Measurements from ENCODE around the gene ZIC2. TPM values are rescaled to one million over a fixed set of nuclear protein-coding genes. Genes with fewer than 3 reads are reported as not detected.
"Not testable (repeated sequence)": the region's sequence is repeated elsewhere in the genome, so short reads cannot be mapped to it uniquely, and the experiment has no call there.

The ZIC2 gene
- under 1 TPM in 2 of 4 donors, not detected in 2; 0.08 to 0.79 TPM for polyA plus RNA-seq (ENCODE audit: insufficient read length in 4 of 4)

DNA sequence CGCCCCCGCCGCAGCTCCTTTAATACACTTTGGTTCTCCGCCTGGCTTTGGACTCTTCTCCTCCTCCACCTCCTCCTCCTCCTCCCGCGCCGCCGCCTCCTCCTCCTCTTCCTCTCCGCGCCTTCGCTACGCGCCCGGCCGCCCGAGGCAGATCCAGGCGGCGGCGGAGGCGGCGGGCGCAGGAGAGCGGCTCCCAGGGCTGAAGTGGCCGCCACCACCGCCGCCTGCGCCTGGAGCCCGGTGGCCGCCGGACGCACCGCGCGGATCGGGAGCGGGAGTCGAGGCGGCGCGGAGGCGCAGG, at the start of gene ZIC2:
ZIC2 (plus strand) TSS at position 50 of the 301 bp plus-strand sequence. CDS start 281 bp downstream, outside the sequence.
- no peak for DNase-seq (ENCODE audit: low read depth in 4 of 4, low spot score in 3 of 4)

DNA sequence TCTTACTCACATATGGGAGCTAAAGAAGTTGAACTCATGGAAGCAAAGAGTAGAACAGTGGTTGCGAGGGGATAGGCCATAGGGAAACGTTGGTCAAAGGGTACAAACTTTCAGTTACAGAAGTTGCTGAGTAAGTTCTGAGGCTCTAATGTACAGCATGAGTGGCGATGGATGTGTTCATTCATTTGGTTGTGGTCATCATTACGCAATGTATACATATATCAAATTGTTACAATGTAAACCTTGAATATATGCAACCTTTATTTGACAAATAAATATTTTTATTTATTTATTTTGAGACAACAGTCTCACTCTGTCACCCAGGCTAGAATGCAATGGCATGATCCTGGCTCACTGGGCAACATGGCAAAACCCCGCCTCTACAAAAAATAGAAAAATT, 48.7 kb upstream of the ZIC2 start:
- no peak for DNase-seq (ENCODE audit: low read depth in 4 of 4, low spot score in 3 of 4)

DNA sequence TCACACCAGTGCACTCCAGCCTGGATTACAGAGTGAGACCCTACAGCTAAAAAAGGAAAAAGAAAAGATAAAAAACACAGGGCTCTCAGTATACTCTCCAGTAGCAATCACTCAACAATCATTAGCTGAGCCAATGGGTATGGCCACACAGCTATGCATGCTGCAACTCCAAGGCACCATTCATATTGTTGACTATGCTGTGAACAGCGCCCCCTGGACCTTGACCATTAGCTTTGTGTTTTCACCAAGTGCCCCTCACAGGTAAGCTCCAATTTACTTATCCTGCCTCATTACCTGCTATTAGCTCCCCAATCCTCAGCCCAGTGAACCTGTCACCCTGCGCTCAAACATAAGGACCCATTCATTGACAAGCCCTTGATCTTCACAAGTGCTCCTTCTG, 45.8 kb upstream of the ZIC2 start:
- no peak for DNase-seq (ENCODE audit: low read depth in 4 of 4, low spot score in 3 of 4)

DNA sequence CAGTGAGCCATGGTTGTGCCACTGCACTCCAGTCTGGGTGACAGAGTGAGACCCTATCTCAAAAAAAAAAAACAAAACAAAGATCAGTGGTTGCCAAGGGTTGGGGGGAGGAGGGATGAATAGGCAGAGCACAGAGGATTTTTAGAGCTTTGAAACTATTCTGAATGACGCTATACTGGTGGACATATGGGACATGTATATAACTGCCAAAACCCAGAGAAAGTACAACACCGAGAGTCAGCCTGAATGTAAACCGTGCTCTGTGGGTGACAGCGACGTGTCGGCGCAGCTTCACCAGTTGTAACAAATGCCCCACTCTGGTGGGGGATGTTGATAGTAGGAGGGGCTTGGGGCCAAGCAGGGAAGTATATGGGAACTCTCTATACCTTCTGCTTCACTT, 42.9 kb upstream of the ZIC2 start:
- no peak for DNase-seq (ENCODE audit: low read depth in 4 of 4, low spot score in 3 of 4)

DNA sequence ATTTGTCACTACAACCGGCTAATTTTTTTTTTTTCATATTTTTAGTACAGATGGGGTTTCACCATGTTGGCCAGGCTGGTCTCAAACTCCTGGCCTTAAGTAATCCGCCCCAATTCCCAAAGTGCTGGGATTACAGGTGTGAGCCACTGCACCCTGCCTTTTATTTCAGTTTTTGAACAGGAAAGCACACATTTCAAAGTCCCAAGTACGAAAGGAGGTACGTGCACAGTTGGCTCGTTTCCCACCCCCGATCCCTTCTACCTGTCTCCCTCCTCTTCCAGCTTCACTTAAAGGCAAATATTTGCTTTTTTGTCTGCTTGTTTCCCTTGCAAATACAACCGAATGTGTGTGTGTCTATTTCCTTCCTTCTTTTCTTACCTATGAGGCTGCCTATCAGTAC, 40.5 kb upstream of the ZIC2 start:
- DNase-seq (ENCODE audit: low read depth in 4 of 4, low spot score in 3 of 4), result no peak

DNA sequence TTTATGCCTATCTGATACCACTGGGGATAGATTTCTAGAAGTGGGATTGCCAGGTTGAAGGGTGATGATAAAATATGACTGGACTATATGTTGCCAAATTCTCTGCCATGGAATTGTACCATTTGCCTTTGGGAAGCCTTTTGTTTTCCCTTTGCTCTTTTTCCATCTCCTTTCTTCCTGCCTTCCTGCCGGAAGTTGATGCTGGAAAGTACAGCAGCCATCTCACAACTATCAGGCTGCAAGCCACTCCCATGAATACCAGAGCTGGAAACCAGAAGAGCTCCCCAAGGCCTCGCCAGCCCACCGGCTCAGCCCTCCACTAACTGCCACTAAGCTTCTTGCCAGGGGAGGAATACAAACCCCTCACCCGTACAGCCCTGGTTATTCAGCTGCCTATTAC, 39.7 kb upstream of the ZIC2 start:
- no peak for DNase-seq (ENCODE audit: low read depth in 4 of 4, low spot score in 3 of 4)

DNA sequence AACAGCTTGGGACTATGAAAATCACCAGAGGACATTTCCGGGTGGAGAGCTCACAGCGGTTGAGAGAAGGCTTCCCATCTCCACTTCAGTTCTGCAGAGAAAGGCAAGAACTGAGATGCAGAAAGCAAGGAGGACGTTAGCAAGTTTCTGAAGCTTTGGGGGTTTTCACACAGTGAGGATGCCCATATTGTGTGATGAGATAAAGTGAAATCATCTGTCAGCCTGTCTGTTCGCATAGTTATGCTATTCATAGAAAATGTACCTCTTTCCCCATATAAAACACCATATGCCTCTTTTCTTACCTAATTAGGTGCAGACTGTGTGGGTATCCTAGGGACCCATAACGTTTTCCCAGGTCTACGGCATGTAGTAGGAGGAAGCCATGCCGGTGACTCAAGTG, 37.5 kb upstream of the ZIC2 start:
- no peak for DNase-seq (ENCODE audit: low read depth in 4 of 4, low spot score in 3 of 4)

DNA sequence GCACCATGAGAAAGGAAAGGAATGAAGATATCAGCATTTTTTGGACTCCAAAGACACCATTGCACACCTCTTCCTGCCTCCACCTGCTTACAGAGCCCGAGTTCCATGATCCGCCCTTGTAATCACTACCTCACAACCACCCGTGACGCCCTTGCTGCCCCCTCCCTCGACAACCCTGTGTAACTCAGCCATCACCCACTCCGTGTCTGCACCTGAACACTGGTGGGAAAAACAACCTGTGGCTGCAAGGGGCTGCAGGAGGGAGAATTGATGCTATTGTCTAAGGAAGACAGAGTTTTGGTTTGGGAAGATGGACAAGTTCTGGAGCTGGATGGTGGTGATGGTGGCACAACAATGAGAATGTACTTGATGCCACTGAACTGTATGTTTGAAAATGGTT, 37.0 kb upstream of the ZIC2 start:
- DNase-seq (ENCODE audit: low read depth in 4 of 4, low spot score in 3 of 4), result no peak

DNA sequence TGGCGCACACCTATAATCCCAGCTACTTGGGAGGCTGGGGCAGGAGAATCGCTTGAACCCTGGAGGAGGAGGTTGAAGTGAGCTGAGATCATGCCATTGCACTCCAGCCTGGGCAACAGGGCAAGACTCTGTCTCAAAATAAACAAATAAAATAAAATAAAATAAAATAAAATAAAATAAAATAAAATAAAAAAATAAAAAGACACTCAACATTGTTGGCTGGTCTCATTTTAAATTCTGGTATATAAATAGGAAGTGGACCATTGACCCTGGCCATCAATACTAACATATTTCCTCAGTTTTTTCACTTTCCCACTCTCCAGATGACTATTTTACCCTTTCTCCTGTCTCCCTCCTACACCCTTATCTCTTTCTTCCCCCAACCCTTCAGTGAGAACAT, 36.1 kb upstream of the ZIC2 start:
- DNase-seq (ENCODE audit: low read depth in 4 of 4, low spot score in 3 of 4), result not testable (repeated sequence)

DNA sequence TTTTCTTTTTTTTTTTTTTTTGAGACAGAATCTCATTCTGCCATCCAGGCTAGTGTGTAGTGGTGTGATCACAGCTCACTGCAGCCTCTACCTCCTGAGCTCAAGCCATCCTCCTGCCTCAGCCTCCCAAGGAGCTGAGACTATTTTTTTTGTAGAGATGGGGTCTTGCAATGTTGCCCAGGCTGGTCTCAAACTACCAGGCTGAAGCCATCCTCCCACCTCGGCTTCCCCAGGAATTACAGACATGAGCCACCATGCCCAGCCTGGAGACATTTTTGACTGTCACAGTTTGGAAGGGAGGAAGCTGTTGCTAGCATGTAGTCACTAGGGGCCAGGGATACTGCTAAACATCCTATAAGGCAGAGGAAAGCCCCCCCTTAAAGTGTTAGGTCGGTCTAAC, 33.9 kb upstream of the ZIC2 start:
- DNase-seq (ENCODE audit: low read depth in 4 of 4, low spot score in 3 of 4), result no peak

DNA sequence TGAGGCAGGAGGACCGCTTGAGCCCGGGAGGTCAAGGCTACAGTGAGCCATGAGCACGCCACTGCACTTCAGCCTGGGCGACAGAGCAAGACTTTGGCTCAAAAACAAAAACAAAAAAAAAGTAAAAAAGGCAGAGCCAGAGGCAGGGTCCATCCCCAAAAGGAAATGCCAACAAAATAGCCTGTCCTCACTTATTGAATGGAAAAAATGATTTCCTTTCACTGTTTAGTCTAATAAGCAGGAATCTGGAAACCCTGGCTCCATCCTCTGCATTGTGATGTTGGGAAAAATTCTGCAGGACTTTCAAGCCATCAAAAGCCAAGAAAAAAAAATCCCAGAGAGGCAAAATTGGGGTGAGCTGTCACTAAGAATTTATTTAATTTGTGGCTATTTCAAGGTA, 33.2 kb upstream of the ZIC2 start:
- no peak for DNase-seq (ENCODE audit: low read depth in 4 of 4, low spot score in 3 of 4)

DNA sequence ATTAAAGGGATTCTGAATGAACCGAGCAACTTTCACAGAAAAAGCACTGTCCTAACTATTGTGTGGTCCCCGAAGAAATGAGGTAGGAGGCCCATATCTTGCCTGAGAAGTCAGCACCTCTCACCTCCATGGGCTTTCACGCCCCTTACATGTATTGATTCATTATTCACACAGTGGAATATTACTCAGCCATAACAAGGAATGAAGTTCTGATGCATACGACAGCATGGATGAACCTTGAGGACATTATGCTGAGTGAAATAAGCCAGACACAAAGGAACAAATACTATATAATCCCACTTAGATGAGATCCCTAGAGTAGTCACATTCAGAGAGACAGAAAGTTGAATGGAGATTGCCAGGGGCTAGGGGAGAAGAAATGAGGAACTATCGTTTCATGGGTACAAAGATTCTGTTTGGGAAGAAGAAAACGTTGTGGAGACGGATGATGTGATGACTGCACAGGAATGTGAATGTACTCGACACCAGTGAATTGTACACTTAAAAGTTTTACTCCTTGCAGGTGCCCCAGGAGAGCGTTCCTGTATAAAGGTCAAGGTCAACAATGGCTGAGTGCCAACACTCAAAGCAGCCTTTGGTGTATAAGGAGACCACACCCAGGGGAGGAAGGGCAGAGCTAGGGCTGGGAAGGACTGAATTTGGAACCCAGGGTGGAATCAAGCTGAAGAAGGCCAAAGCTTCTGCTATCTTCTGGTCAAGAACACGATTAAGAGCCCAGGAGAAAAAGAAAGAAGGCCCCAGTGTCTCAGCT, 32.5 kb upstream of the ZIC2 start:
- DNase-seq (ENCODE audit: low read depth in 4 of 4, low spot score in 3 of 4), result no peak

DNA sequence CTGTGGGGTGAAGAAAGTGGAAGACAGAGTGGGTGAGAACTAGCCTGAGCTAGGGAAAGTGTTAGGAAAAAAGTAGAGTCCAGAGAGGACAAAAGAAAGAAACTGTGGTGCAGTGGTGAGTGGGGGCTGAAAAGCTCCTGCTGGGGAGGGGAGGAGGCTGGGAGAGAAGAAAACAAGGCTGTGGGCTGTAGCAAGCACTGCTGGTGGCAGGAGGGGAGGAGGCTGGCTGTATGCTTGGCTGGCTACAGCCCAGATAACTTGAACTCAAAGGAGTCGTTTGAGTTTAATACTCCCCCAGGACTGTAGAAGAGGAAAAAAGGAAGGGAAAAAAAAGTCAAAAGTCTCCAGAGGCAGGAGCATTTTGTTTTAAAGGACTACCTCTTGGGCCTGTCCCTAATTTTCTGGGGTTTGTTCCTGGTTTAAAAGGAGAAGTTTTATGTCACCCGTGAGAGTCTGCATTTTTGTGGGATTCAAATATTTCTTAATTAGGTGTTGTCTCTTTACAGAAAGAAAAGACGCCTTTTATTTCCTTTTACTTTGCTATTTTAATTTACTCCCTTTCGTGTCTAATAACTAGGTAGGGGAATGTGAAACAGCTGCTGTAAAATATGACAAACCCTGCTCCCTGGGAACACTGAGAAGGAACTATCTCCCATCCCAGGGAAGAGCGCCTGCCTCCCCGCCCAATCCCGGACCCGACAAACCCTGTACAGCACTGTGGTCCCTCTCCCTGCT, 31.7 kb upstream of the ZIC2 start:
- DNase-seq (ENCODE audit: low read depth in 4 of 4, low spot score in 3 of 4), result no peak

DNA sequence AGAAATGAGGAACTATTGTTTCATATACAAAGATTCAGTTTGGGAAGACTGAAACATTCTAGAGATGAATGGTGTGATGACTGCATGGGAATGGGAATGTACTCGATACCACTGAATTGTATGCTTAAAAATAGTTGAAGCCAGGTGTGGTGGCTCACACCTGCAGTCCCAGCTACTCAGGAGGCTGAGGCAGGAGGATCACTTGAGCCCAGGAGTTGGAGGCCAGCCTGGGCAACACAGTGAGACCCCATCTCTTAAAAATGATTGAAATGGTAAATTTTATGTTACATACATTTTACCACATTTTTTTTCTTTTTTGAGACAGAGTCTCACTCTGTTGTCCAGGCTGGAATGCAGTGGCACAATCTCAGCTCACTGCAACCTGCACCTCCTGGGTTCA, 29.9 kb upstream of the ZIC2 start:
- DNase-seq (ENCODE audit: low read depth in 4 of 4, low spot score in 3 of 4), result not testable (repeated sequence)

DNA sequence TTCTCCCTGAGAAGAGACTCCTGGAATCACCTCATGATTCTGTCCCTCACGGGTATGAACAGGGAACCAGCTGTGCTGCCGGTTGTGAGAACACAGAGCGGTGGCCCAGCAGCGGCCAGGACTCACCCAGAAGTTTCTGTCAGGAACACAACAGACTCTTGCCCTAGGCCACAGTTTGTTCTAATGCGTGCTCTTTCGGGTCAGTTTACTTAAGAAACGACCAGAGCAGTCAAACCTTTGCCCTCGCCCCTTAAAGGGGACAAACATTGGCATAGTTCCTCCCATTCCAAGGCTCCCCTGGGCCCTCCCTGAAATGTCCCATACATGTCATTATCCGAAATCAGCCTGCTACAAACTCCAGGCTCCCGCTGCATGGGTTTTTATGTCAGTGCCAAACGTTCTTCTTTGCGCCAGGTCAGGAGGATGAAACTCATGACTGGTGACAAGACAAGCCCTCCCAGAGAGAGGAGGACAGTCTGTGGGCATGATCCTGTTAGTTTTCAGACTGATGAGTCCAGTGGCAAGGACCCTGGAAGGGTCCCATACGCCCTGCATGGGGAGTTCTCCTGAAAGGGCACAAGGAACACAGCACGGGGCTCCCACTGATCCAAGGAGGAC, 28.3 kb upstream of the ZIC2 start:
- DNase-seq (ENCODE audit: low read depth in 4 of 4, low spot score in 3 of 4), result no peak

DNA sequence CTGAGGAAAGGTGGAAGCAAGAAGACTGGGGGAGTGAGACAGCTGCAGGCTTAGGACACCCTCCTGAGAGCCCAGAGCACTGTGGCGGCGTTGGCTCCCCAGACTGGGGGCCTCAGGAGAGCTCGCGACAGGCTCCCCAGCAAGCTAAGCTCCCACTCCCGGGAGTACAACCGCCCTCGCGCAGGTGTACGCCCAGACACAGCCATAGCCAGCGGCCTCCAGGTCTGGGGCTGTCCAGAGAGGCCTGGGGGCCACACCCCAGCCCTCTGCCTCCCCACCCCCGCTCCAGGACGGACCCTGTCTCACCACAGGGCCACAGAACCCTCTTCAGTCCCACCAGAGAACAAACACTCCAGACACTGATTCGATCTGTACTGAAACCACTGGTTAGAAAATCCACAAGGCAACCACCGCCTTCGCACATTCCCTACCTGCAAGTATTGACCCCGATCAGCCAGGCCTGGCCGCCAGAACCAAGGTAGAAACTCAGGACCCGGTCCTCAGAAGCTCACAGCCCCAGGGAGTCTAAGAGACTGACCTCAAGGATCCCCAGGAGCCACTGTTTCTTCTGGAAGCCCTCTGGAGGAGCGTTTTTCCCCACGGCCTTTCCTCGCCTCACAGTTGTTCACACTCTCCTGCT, 26.4 kb upstream of the ZIC2 start:
- no peak for DNase-seq (ENCODE audit: low read depth in 4 of 4, low spot score in 3 of 4)

DNA sequence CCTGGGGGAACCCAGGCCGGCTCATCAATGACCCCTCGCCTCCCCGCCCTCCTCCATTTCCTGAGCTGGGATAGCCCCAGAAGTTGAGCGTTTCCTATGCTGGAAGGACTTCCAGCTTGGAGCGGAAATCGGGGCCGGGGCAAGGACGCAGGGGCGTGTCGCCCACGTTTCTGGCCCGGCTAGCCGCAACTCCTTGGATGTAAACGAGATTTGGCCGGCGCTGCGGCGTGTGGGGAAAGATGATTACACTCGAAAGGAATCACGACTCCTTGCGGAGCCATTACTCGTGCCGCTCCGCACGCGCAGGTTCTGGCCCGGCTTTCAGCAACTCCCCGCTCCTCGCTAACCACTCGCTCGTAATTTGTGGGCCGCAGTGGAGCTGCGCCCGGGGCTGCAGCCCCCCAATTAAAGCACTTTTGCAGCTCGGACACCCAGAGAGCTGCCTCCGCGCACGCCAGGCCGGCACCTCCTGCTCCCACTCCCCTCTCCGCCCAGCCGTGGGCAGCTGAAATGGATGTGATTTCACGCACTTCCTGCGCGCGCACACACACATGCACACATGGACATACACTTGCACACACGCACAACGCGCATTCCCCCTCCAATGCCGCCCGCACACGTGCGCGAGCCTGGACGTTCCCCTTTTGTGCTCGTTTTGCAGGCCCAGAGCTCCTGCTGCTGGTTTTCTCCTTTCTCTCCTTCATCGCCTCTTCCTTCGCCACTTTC, 25.7 kb upstream of the ZIC2 start:
- DNase-seq (ENCODE audit: low read depth in 4 of 4, low spot score in 3 of 4), result no peak

DNA sequence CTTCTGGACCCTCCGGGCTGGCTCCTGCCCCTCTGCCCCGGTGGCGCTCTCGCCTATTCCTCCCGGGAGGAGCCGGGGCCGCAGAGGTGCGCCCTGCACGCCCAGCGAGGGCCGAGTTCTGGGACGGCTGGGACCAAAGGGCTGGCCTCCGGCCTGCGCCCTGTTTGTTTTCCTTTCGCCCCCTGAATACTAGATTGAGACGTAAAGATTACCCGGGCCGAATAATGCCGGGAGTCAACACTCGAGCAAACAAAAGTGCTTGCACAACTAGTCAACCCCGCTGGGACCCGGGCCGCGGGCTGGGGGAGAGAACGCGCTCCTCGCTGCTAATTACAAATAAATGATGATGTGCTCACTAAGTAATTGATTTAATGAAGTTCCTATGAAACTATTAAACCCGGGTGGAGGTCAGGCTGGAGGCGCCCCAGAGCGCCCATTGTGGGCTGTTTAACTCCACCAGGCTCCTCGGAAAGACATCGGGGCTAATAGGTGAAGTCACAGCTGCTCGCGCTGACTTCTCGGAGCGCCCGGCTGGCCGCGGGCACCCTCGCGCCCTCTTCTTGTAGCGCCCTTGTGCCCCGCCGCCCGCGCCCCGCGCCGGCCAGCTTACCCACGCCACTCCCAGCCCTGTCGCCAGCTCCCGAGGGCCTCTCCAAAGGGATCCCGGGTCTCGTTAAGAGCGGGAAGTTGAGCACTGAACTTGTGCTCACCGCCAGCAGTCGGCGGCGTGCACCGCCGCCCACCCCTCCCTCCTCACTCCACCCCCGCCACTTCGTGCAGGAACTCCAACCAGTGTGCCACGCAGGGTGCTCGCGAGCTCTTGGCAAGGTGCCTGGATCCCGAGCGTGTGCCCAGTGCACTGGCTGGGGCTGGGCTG, 24.9 kb upstream of the ZIC2 start:
- no peak for DNase-seq (ENCODE audit: low read depth in 4 of 4, low spot score in 3 of 4)

DNA sequence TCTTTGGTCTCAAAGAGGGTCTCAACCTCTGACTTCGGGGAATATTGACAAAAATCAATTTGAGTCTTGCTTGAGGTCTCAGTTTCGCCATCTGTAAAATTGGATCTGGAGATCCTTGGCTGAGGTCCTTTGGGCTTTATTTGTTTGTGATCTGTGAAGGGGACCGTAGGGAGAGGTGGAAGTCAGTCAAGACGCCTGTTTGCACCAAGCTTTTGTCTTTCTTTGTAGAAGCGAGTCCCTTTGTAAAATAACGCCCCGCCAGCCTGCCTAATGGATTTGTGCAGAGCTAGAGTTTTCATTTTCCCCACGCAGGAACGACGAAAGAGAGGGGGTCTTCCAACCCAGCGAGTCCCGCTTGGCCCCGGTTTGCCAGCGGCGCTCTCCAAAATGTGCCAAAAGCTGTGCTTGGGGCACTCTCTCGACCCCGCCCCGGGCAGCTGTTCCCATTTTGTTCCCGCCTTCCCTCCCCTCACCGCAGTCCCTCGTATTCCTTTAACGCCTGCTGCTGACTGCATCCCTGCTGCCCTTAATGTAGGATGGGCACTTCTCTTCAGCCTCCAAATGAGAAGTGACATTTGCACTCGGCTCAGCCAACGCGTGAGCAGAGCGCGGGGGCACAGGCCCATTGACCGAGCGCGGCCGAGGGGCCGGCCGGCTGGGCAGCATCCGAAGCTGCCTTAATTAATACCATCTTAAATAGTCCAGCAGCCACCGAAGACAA, 23.0 kb upstream of the ZIC2 start:
- no peak for DNase-seq (ENCODE audit: low read depth in 4 of 4, low spot score in 3 of 4)
